Right ventricle myocardium superior (tissue), 1 donor: Measurements from ENCODE around the gene UCHL3. TPM values are rescaled to one million over a fixed set of nuclear protein-coding genes. Genes with fewer than 3 reads are reported as not detected.

ENCODE experiments used
- ATAC-seq: fragments of 200-7000 bp; cut with Tn5 transposase; one replicate; pipeline ENCODE4 v1.9.1; 2020; ENCODE audit warnings: mild to moderate bottlenecking; ENCODE audit not compliant: poor library complexity
- DNase-seq: peaks from one replicate; pipeline ENCODE4 v3.0.0-alpha.2; 2020
- intact Hi-C: fragments of 100-400 bp; cut with DNase I; formaldehyde crosslinking; loops from one replicate; pipeline ENCODE4 v1.11.2; 2022
- total RNA-seq: library from RNA; stranded (reverse); fragmentation: NEBNext Ultra II Directional; extraction: Animal tissue kit (Norgen Biotek cat#: 25700); gene quantifications from one replicate; pipeline ENCODE4 v1.2.1, GENCODE V29; 2021
- donor health status: DM: no; HTN: yes; CAD: no; lungs with severe emphysema.

UCHL3 gene
- total RNA-seq, 1 donor from 2014 or later = 19.5 TPM

DNA sequence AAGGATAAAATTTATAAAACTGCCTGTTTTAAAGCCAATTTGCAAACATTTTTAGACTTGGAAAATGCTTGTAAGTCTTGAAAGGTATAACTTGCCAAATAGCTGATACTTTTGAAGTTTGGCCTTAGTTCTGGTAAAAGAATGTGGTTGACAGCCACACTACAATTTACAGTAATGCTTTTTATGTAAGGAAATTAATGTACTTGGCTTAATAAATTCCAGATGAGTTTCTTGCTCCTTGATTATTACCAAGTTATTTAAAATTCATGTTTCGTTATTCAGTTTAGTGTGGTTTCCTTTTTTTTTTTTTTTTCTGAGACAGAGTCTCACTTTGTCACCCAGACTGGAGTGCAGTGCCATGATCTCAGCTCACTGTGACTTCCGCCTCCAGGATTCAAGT is 101.4 kb downstream of the UCHL3 start:
- ATAC-seq (no peak), DNase-seq (no peak)
- intact Hi-C loops = no loop called here

DNA sequence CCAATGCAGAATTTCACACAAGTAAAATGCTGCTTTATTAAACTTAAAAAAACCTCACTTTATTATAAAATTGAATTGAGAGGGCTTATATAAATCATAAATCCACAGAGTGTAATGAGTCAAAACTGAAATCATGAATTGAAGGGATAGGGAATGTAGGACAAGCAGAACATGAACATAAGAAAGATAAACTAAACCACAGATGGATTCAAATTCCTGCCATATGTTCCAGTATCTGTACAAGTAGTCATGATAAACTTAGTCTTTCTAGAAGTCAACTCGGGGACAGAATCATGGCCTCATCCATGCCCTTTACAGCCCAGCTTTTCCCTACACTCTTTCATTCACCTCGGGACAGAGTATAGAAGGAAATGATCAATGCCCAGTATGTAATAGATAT is 103.1 kb downstream of the UCHL3 start:
- intact Hi-C loops = no loop called here
- DNase-seq = no peak

More for the DNA sequence above, 103.1 kb downstream of the UCHL3 start:
- ATAC-seq = no peak

Other genes with a start within 250 kb of the UCHL3 start
- 107 TPM for gene TBC1D4, start 67.6 kb upstream of the UCHL3 start, total RNA-seq
- 116 TPM for gene COMMD6, start 11.9 kb upstream of the UCHL3 start, total RNA-seq
- 440 TPM for gene LMO7, start 86.5 kb downstream of the UCHL3 start, total RNA-seq